Panc1 (cell line): ENCODE data around the gene MRPL41.

Experiments used
- POLR2AphosphoS5 ChIP-seq: IDR thresholded peaks from 2 replicates; pipeline ENCODE4 v1.6.1; 2012; ENCODE audit warnings: mild to moderate bottlenecking, low read depth, low read length, moderate library complexity
- TF ChIP-seq, protein P1 (sequence below): fragments of 450-650 bp; IDR thresholded peaks from 2 replicates; pipeline ENCODE4 v1.5.1; 2017; ENCODE audit warnings: mild to moderate bottlenecking

DNA sequence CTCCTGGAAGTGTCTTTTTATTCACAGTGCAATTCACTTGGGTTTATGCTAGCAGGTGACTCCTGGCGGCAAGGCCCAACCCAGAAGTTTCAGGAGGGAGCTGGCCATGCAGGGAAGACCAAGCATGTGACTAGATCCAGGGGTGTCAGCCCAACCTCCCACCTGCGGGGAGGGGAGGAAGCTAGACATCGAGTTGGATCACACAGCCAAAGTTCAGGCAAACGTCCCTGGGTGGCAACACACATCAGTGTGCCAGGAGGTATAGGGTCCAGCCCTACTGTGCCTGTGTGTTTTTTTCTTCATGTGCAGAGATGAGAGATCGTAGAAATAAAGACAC, 26.7 kb upstream of the MRPL41 start:
- TF ChIP-seq POLR2AphosphoS5: no peak
- TF ChIP-seq, protein P1, sequence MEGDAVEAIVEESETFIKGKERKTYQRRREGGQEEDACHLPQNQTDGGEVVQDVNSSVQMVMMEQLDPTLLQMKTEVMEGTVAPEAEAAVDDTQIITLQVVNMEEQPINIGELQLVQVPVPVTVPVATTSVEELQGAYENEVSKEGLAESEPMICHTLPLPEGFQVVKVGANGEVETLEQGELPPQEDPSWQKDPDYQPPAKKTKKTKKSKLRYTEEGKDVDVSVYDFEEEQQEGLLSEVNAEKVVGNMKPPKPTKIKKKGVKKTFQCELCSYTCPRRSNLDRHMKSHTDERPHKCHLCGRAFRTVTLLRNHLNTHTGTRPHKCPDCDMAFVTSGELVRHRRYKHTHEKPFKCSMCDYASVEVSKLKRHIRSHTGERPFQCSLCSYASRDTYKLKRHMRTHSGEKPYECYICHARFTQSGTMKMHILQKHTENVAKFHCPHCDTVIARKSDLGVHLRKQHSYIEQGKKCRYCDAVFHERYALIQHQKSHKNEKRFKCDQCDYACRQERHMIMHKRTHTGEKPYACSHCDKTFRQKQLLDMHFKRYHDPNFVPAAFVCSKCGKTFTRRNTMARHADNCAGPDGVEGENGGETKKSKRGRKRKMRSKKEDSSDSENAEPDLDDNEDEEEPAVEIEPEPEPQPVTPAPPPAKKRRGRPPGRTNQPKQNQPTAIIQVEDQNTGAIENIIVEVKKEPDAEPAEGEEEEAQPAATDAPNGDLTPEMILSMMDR: no peak
